Measurements from ENCODE around the gene SPATA32.
A peak's percentile ranks its signal among the peaks of the same experiment; 100 is the strongest.

The SPATA32 gene

GRCh38 chr17:45220079-45220478 is 41.8 kb downstream of the SPATA32 start:
- TF ChIP-seq CTCF (IDR thresholded peaks at IDR 0.05; ENCODE audit: poor library complexity, severe bottlenecking): no peak
- DNase-seq (ENCODE audit: low spot score) (no peak), ATAC-seq (ENCODE audit: low read depth) (no peak)
- Histone ChIP-seq H3K4me3 (ENCODE audit: severe bottlenecking) (no peak overlapping the region), H3K36me3 (ENCODE audit: low read depth) (no peaks in the 10 kb centered on the region), H3K27ac (ENCODE audit: poor library complexity, severe bottlenecking) (no peak overlapping the region), H3K27me3 (ENCODE audit: insufficient read depth, poor library complexity, severe bottlenecking) (no peaks in the 10 kb centered on the region), H3K4me1 (ENCODE audit: insufficient read depth, poor library complexity, severe bottlenecking) (peaks cover 8% of the 10 kb centered on the region), H3K9me3 (ENCODE audit: severe bottlenecking) (no peaks in the 10 kb centered on the region)

GRCh38 chr17:45218895-45219661 is 42.8 kb downstream of the SPATA32 start:
- ATAC-seq (ENCODE audit: low read depth): peak; percentile 74
- H3K9me3 ChIP-seq (ENCODE audit: severe bottlenecking): no peaks in the 10 kb centered on the region
- H3K27ac ChIP-seq (ENCODE audit: poor library complexity, severe bottlenecking): no peak overlapping the region
- peaks cover 4% of the 10 kb centered on the region for H3K4me1 ChIP-seq (ENCODE audit: insufficient read depth, poor library complexity, severe bottlenecking)
- no peak overlapping the region for H3K4me3 ChIP-seq (ENCODE audit: severe bottlenecking)
- no peaks in the 10 kb centered on the region for H3K36me3 ChIP-seq (ENCODE audit: low read depth)
- H3K27me3 ChIP-seq (ENCODE audit: insufficient read depth, poor library complexity, severe bottlenecking): no peaks in the 10 kb centered on the region
- DNase-seq (ENCODE audit: low spot score): no peak
- TF ChIP-seq CTCF (IDR thresholded peaks at IDR 0.05; ENCODE audit: poor library complexity, severe bottlenecking): peak; percentile 93
